GM18867 (cell line): ENCODE data around the gene RNU5D-1.
A peak's percentile ranks its signal among the peaks of the same experiment; 100 is the strongest.
"Not testable (repeated sequence)": the region's sequence is repeated elsewhere in the genome, so short reads cannot be mapped to it uniquely, and the experiment has no call there.

ENCODE experiments used
- ATAC-seq: cut with Tn5 transposase; IDR thresholded peaks from one replicate; pipeline ENCODE4 v1.9.1; 2021; ENCODE audit warnings: mild to moderate bottlenecking, moderate library complexity; ENCODE audit not compliant: unreplicated experiment

Gene RNU5D-1

GRCh38 chr1:44701141-44701573 lies 29.8 kb downstream of the RNU5D-1 start:
- ATAC-seq, result no peak

- no peak for ATAC-seq
Measured at GRCh38 chr1:44700573-44700972, 30.4 kb downstream of the RNU5D-1 start.

- not testable (repeated sequence) for ATAC-seq
Measured at GRCh38 chr1:44699375-44699774, 31.6 kb downstream of the RNU5D-1 start.

GRCh38 chr1:44698138-44698537 lies 32.8 kb downstream of the RNU5D-1 start:
- no peak for ATAC-seq

- peak; percentile 53 for ATAC-seq
Measured at GRCh38 chr1:44696789-44697345, 34.1 kb downstream of the RNU5D-1 start.

- no peak for ATAC-seq
Measured at GRCh38 chr1:44696101-44696500, 34.9 kb downstream of the RNU5D-1 start.

- ATAC-seq, result no peak
Measured at GRCh38 chr1:44695671-44696070, 35.3 kb downstream of the RNU5D-1 start.

- peak; percentile 73 for ATAC-seq
Measured at GRCh38 chr1:44694863-44695478, 36.0 kb downstream of the RNU5D-1 start.

GRCh38 chr1:44693900-44694299 lies 37.1 kb downstream of the RNU5D-1 start:
- ATAC-seq, result no peak

- no peak for ATAC-seq
Measured at GRCh38 chr1:44693159-44693558, 37.8 kb downstream of the RNU5D-1 start.

- no peak for ATAC-seq
Measured at GRCh38 chr1:44689447-44689765, 41.6 kb downstream of the RNU5D-1 start.

- no peak for ATAC-seq
Measured at GRCh38 chr1:44688760-44689446, 42.1 kb downstream of the RNU5D-1 start.

- no peak for ATAC-seq
Measured at GRCh38 chr1:44685881-44686280, 45.1 kb downstream of the RNU5D-1 start.

- no peak for ATAC-seq
Measured at GRCh38 chr1:44685218-44685617, 45.8 kb downstream of the RNU5D-1 start.

GRCh38 chr1:44684525-44684924 lies 46.4 kb downstream of the RNU5D-1 start:
- ATAC-seq, result peak; percentile 50

GRCh38 chr1:44682883-44683265 lies 48.1 kb downstream of the RNU5D-1 start:
- ATAC-seq, result no peak

GRCh38 chr1:44681905-44682882 lies 48.8 kb downstream of the RNU5D-1 start:
- no peak for ATAC-seq
